ENCODE results near the gene LGR4. TPM values are rescaled to one million over a fixed set of nuclear protein-coding genes. Genes with fewer than 3 reads are reported as not detected.

Gene LGR4
- total and polyA plus RNA-seq, 2 of the 4 experiments (the other 2 are of a cell fraction), result 2.9 to 6.8 TPM

DNA sequence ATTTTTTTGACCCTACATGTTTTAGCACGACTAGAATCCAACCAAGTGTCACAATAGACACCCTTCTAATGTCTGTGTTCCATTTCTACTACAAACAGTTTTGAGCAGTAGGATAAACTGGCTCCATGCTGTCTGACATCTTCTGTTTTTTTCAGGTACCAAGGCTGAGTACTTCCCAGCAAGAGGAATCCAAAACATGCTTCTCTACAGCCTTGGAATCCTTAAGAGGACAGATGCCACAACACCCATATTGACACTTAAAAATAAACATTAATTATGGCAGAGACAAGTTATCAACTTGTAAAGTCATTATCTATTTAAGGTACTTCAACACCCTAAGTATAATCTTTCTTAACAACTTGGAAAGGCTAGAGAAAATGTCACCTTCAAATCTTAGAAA, 54.2 kb downstream of the LGR4 start:
- Histone ChIP-seq H3K56ac (ENCODE audit: extremely low read depth, insufficient read depth, low read length) (no peak overlapping the region), H3K9ac (ENCODE audit: low read depth, low read length) (no peak overlapping the region), H2BK5ac (ENCODE audit: low read depth, low read length, poor library complexity, severe bottlenecking) (no peak overlapping the region), H3K4me2 (ENCODE audit: low read depth, low read length) (no peak overlapping the region), H2AK5ac (ENCODE audit: low read depth, low read length) (no peak overlapping the region), H3K27ac (ENCODE audit: insufficient read depth, low read length) (no peak overlapping the region), H2AK9ac (replicated peaks; ENCODE audit: low read depth, low read length, poor library complexity) (no peak overlapping the region), H2BK15ac (ENCODE audit: low read depth, low read length) (no peak overlapping the region), H3K23ac (ENCODE audit: low read depth, low read length) (no peak overlapping the region), H3K9me3 (ENCODE audit: control insufficient read depth, insufficient read depth, low read length) (no peaks in the 10 kb centered on the region), H3K27me3 (ENCODE audit: control insufficient read depth, insufficient read depth, low read length) (no peaks in the 10 kb centered on the region), H4K5ac (ENCODE audit: low read depth, low read length) (no peak overlapping the region), H4K8ac (ENCODE audit: low read depth in 2 of 2, low read length in 2 of 2) (no peak overlapping the region), H3K14ac (replicated peaks; ENCODE audit: low read depth, low read length) (no peak overlapping the region), H3K4me3 (ENCODE audit: insufficient read depth, low read depth, low read length) (no peak overlapping the region), H3K9me1 (ENCODE audit: insufficient read depth, low read length) (peaks cover 4% of the 10 kb centered on the region), H2AFZ (replicated peaks; ENCODE audit: low read length, poor library complexity) (no peak overlapping the region), H4K20me1 (ENCODE audit: insufficient read depth, low read length) (no peaks in the 10 kb centered on the region), H3K4me1 (ENCODE audit: control insufficient read depth, insufficient read depth, low read length) (no peaks in the 10 kb centered on the region; the same call in 1 of the 2 replicates), H3K18ac (ENCODE audit: low read depth, low read length) (no peak overlapping the region), H2BK20ac (ENCODE audit: low read depth, low read length) (no peak overlapping the region), H2BK120ac (ENCODE audit: low read depth, low read length) (no peak overlapping the region), H4K91ac (ENCODE audit: insufficient read depth, low read depth, low read length) (no peak overlapping the region), H3K4ac (ENCODE audit: low read depth, low read length) (no peak overlapping the region), H3K79me1 (ENCODE audit: low read depth in 1 of 2, low read length in 2 of 2) (peaks cover 0 to 5% of the 10 kb centered on the region in 2 experiments; a peak in 1 of 4 replicates), H3K36me3 (ENCODE audit: control insufficient read depth, insufficient read depth, low read length) (no peaks in the 10 kb centered on the region)
- DNase-seq (no peak), ATAC-seq (ENCODE audit: low read depth) (no peak)
- no CpG with 5 or more reads among the region's 1 CpG for WGBS, 2 experiments (ENCODE audit: extremely low coverage in 2 of 2, insufficient read length in 1 of 2)
- dilution Hi-C loops (cut with HindIII; ENCODE audit: low sequenced_read_pairs, unreplicated experiment), result no loop called here
- no peak for TF ChIP-seq CEBPB (IDR thresholded peaks at IDR 0.05; ENCODE audit: low read depth, low read length)
- TF ChIP-seq SMC3 (IDR thresholded peaks at IDR 0.05; ENCODE audit: low read depth, low read length), result no peak
- TF ChIP-seq, protein P1, sequence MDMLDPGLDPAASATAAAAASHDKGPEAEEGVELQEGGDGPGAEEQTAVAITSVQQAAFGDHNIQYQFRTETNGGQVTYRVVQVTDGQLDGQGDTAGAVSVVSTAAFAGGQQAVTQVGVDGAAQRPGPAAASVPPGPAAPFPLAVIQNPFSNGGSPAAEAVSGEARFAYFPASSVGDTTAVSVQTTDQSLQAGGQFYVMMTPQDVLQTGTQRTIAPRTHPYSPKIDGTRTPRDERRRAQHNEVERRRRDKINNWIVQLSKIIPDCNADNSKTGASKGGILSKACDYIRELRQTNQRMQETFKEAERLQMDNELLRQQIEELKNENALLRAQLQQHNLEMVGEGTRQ (IDR thresholded peaks at IDR 0.05; ENCODE audit: low read depth, low read length), result no peak
- POLR2A ChIA-PET (ENCODE audit: unreplicated experiment), result no interaction called here
- CTCF ChIA-PET, result no interaction called here
- intact Hi-C loops (cut with micrococcal nuclease), result no loop called here
- in situ Hi-C loops (cut with MboI; ENCODE audit: low sequenced_read_pairs), result no loop called here
- BruUV-seq (replicated peaks), result no TSS peak

All from IMR-90 (cell line).